SIG-M5 (cell line): ENCODE results near the gene MYO9B.

Experiments
- DNase-seq: peaks from one replicate; lab custom pipeline; 2025; lab: John Stamatoyannopoulos, UW

The MYO9B gene

DNA sequence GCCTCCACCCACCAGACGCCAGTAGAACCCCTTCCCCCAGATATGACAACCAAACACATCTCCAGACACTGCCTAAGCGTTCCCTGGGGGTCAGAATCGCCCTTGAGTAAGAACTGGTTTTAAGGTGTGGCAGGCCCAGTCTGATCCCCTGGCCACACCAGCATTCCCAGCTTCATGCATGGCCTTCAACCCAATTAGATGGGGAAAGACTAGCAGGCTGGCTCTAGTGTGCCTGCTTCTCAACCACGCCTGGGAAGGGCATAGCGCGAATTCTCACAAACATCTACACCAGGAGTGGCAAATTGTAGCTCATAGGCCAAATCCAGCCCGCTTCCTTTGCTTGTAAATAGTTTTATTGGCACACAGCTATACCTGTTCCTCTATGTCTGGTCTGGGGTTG lies 13.9 kb upstream of the MYO9B start:
- no peak for DNase-seq

GRCh38 chr19:17063428-17063827 lies 12.1 kb upstream of the MYO9B start:
- DNase-seq: no peak

GRCh38 chr19:17069193-17069592 lies 6.4 kb upstream of the MYO9B start:
- no peak for DNase-seq

DNA sequence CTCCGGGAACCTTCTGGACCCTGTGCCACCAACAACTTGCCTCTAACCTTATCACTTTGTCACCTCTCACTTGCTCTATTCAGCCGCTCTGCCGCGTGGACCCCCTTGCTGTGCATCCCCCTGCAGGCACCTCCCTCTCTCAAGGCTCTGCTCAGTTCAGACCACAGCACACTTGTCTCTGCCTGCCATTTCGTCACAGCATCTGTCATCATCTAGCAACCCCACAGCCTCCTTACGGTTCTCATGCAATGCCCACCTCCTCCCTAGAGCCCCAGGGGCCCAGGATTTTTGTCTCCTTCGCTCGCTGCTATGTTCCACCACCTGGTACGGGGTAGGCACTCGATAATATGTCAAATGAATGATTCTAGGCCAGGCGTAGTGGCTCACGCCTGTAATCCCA lies 5.2 kb upstream of the MYO9B start:
- no peak for DNase-seq

- no peak for DNase-seq
Observed at GRCh38 chr19:17070912-17071311, 4.7 kb upstream of the MYO9B start.

DNA sequence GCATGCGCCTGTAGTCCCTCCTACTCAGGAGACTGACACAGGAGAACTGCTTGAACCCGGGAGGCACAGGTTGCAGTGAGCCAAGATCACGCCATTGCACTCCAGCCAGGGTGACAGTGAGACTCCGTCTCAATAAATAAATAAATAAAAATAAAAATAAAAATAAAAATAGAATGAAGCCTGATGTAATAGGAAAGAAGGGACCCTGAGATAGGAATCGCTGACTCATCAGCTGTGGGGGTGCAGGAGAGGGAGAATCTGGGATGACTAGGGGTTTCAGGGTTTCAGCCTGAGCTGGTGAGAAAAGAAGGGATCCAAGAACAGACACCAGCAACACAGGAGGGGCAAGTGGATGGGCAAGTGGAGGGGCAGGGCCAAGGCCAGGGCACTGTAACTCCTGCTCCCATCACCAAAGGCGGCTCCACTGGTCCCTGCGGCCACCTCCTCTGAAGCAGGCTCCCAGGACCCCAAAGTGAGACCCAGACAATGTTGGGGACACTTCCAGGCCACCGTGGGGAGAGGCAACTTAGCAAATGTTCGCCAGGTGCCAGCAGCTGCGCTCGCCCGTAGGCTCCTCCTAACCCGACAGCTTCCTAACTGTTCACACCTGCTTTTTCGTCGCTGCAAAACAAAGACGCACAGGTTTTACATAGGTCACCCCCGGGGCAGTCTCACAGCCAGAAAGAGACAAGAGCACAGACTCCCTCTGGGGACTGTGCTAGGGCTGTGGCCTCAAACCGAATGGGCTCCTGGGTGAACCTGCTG lies 1.5 kb upstream of the MYO9B start:
- DNase-seq: no peak

DNA sequence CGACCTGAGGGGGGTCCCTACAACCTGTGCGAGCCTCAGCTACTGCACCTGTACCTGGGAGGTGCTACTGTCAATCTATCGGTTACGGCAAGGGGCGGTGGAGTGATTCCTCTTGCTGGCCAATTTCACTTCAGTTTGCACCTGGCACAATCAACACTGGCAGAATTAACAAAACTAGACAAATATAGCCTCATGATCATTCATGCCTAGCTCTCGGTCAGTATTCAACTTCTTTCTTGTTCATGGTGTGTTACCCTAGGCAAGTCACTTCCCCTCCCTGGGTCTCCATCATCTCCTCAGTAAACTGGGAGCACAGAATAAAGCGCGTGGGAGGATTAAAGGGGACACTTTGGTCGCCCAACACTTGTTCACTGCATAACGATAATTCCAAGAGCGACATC lies 943 bp upstream of the MYO9B start:
- DNase-seq: no peak

GRCh38 chr19:17075864-17076542 lies 426 bp downstream of the MYO9B start:
- no peak for DNase-seq

DNA sequence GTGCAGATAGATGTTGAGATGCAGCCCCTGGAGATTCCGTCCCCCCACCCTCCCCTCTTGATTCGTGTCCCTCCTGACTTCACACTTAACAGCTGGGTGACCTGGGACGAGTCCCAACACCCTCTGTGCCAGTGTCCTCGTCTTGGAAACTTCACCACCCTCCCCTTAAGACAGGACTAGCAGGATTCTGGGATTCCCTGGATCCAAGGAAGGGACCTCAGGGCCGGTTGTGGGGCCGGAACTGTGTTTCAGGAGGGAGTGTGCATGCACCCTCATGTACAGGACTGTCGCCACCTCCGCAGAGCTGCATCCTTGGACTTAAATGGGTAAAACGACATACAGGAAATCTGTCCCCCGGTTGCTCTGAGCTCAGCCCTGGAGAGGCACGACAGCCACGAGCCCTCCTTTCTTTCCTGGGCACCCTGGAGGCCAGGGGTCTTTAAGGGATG lies 990 bp downstream of the MYO9B start:
- no peak for DNase-seq

DNA sequence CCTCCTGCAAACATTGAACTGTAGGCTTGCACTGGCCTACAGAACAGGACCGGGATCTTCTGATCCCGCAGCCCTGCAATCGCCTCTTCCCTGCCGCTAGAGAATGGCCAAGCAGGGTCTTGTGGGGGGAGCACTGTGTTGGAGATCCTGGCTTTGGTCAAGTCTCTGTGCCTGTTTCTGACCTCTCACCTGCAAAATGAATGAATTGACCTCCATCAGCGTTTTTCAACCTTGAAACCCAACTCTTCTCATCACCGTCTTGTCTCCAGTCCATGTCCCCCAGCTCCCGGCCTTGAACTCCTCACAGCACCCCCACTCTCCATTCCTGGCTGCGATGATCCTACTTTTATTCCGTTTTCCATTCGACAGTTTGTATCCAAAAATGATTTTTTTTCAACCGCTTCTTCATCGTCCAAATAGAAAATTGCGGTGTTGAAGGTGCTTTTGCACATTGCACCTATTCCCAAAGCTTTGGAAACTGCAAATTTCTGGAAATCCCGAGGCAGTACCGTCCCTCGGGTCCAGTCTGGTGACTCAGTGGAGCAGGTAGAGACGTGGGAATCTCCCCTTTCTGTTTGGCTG lies 2.0 kb downstream of the MYO9B start:
- no peak for DNase-seq

DNA sequence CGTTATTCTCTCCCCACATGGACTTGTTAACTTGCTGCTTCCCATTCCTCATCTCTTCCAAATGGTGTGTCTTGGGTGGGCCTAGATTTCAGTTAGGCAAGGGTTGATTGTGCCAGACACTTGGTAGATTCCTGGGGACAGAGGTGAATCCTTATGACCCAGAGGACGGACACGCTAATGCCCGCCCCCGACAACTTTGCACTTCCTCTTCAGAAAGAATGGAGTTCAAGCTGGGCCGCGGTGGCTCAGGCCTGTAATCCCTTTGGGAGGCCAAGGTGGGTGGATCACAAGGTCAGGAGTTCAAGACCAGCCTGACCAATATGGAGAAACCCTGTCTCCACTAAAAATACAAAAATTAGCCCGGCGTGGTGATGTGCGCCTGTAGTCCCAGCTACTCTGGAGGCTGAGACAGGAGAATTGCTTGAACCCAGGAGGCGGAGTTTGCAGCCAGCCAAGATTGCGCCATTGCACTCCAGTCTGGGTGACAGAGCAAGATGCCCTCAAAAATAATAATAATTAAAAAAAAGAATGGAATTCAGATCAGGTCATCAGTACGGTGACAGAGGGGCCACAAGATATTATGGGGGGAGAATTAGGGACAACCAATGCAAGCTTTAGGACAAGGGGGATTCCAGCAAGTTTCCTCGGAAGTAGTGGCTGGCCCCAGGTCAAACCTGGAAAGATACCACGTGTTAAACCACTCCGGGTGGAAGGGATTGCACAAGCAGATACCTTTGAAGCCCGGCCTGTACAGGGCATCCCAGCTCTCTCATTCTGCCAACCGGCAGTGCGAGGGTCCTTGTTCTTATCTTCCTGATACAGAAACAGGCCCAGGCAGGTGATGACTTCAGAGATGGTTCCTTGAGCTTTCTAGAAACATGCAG lies 2.7 kb downstream of the MYO9B start:
- DNase-seq: no peak

DNA sequence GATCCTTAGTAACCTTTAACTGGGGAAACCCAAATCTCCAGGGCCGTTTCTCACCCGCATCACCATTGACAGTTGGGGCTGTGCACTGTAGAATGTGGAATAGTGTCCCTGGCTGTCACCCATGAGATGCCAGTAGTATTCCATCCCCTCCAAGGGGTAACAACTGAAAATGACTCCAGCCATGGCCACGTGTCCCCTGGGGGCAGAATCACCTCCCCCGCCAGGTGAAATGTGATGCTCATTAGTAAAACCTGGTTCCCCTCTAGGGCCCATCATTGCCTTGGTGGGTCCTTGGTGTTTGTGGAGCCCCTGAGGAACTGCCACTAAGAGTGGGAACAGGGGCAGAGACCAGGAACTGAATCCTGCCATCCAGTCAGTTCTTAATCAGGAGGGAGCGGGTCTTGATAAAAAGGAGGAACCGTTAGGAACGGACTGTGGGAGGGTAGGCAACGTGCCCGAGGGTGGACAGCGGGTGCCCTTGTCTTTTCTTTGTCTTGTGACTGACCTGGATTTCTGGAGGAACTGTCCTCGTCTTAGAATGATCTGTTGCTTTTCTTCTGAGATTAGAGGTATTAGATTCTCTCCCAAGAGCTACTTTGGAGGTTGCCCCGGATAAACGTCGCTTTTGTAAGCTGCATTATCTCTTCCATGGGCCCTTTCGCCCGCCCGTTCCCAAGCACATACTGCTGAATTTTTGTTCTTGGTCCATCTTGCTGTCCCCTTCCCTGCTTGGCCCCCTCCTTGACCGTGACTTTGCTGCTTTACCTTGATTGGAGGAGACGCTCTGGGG lies 3.5 kb downstream of the MYO9B start:
- no peak for DNase-seq

- no peak for DNase-seq
Observed at GRCh38 chr19:17079710-17080439, 4.3 kb downstream of the MYO9B start.

GRCh38 chr19:17080440-17080801 lies 4.8 kb downstream of the MYO9B start:
- no peak for DNase-seq

DNA sequence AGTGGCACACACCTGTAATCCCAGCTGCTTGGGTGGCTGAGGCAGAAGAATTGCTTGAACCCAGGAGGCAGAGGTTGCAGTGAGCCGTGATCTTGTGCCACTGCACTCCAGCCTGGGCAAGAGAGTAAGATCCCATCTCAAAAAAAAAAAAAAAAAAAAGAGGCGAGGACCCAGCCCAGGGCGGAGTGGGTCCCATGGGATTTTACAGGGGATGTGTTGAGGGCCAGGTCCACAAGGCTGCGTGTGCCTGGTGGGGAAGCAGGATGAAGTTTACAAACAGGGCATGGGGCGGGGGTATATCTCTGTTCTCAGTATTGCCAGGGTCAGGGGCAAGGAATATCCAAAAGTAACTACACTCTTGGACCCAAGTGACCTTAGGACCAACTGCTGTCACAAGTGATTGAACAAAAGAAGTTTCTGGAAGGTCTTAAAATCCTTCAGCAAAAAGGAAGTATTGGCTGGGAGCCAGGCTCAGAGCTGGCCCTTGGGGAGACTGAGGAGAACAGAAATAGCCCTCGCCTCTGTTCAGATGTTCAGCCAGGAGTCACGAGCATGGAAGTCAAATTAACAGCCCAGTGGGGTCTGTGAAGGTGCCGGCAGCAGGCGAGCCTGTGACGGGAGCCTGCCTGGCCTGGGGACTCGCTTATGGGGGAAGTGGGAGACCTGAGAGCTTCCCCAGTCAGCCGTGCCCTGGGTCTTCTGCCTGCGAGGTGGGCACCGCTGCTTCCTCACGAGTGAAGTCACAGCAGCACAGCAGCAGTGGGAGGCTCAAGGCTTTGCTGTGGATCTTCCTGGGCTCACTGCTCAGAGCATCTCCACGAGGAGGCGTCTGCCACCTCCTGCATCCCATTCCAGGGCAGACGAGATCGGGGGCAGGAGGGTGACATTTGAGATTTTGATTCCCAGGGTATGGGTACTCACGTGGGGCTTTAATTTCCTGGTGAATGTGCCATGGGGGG lies 6.4 kb downstream of the MYO9B start:
- no peak for DNase-seq

- no peak for DNase-seq
Observed at GRCh38 chr19:17086120-17086519, 10.5 kb downstream of the MYO9B start.

GRCh38 chr19:17086834-17087233 lies 11.3 kb downstream of the MYO9B start:
- DNase-seq: no peak

DNA sequence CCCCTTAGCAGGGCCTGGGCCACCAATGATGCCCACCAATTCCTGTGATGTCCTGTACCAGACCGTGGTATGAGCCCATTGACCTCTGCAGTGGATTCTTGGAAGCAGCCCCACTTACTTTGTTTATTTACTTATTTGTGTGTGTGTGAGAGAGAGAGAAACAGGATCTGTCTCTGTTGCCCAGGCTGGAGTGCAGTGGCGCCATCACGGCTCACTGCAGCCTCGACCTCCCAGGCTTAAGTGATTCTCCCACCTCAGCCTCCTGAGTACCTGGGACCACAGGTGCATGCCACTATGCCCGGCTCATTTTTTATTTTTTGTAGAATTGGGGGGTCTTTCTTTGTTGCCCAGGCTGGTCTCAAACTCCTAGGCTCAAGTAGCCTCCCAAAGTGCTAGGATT lies 13.0 kb downstream of the MYO9B start:
- DNase-seq: no peak

- no peak for DNase-seq
Observed at GRCh38 chr19:17090583-17090982, 15.0 kb downstream of the MYO9B start.
